ENCODE measurements around the gene SORBS2. TPM values are rescaled to one million over a fixed set of nuclear protein-coding genes. Genes with fewer than 3 reads are reported as not detected.
"Not testable (repeated sequence)": the region's sequence is repeated elsewhere in the genome, so short reads cannot be mapped to it uniquely, and the experiment has no call there.

The SORBS2 gene
- total RNA-seq, 2 donors from 2014 or later, result 7.0 to 13.8 TPM

GRCh38 chr4:185559915-185560281, 252.1 kb downstream of the SORBS2 start:
- Histone ChIP-seq H3K4me3 (ENCODE audit: low read length) (no peak overlapping the region), H3K9ac (ENCODE audit: extremely low read depth, low read length, poor library complexity, severe bottlenecking) (no peak overlapping the region), H3K27ac (ENCODE audit: low read depth, low read length) (no peak overlapping the region), H3K27me3 (ENCODE audit: control insufficient read depth, insufficient read depth, low read length, poor library complexity, severe bottlenecking) (no peaks in the 10 kb centered on the region), H3K9me3 (ENCODE audit: control insufficient read depth, low read length) (peaks cover 26% of the 10 kb centered on the region), H3K4me1 (ENCODE audit: control insufficient read depth, insufficient read depth, low read length) (no peaks in the 10 kb centered on the region), H3K36me3 (ENCODE audit: control insufficient read depth, insufficient read depth, low read length) (no peaks in the 10 kb centered on the region)
- peak overlapping the region; percentile 23 for H3K4me3 Mint-ChIP-seq
- peak overlapping the region; percentile 98 for H3K27ac Mint-ChIP-seq
- peaks cover 53% of the 10 kb centered on the region for H3K9me3 Mint-ChIP-seq
- WGBS, 2 experiments (ENCODE audit: insufficient coverage in 1 of 2, insufficient read length in 1 of 2), result 61 to 100% methylated on average over 2 to 4 of the region's 4 CpGs
- H3K36me3 Mint-ChIP-seq (ENCODE audit: low read depth), result peaks cover 8% of the 10 kb centered on the region
- DNase-seq, result peak; percentile 87
- TF ChIP-seq CTCF (conservative IDR thresholded peaks at IDR 0.05), result no peak
- peaks cover 2% of the 10 kb centered on the region for H3K27me3 Mint-ChIP-seq (ENCODE audit: insufficient read depth)
- peaks cover 20% of the 10 kb centered on the region for H3K4me1 Mint-ChIP-seq

- 83 to 100% methylated on average over 1 to 8 of the region's 8 CpGs for WGBS, 2 experiments (ENCODE audit: insufficient coverage in 1 of 2, insufficient read length in 1 of 2)
- H3K27me3 Mint-ChIP-seq (ENCODE audit: insufficient read depth); H3K27ac ChIP-seq (ENCODE audit: low read depth, low read length); H3K27me3 ChIP-seq (ENCODE audit: control insufficient read depth, insufficient read depth, low read length, poor library complexity, severe bottlenecking); H3K9ac ChIP-seq (ENCODE audit: extremely low read depth, low read length, poor library complexity, severe bottlenecking); H3K36me3 ChIP-seq (ENCODE audit: control insufficient read depth, insufficient read depth, low read length); H3K4me1 ChIP-seq (ENCODE audit: control insufficient read depth, insufficient read depth, low read length); H3K36me3 Mint-ChIP-seq (ENCODE audit: low read depth); DNase-seq: not testable (repeated sequence)
- peaks cover 20% of the 10 kb centered on the region for H3K4me1 Mint-ChIP-seq
- Histone ChIP-seq H3K9me3 (ENCODE audit: control insufficient read depth, low read length) (peaks cover 20% of the 10 kb centered on the region), H3K4me3 (ENCODE audit: low read length) (peak overlapping the region; percentile 63)
- H3K9me3 Mint-ChIP-seq, result peaks cover 48% of the 10 kb centered on the region
- peak overlapping the region; percentile 23 for H3K4me3 Mint-ChIP-seq
- peak overlapping the region; percentile 98 for H3K27ac Mint-ChIP-seq
Observed at GRCh38 chr4:185559251-185559914, 252.6 kb downstream of the SORBS2 start.

GRCh38 chr4:185554365-185555126, 257.4 kb downstream of the SORBS2 start:
- H3K36me3 ChIP-seq (ENCODE audit: control insufficient read depth, insufficient read depth, low read length), result no peaks in the 10 kb centered on the region
- Mint-ChIP-seq H3K27ac (no peak overlapping the region), H3K27me3 (ENCODE audit: insufficient read depth) (peaks cover 6% of the 10 kb centered on the region), H3K9me3 (peaks cover 38% of the 10 kb centered on the region), H3K36me3 (ENCODE audit: low read depth) (peaks cover 8% of the 10 kb centered on the region), H3K4me1 (peaks cover 14% of the 10 kb centered on the region), H3K4me3 (no peak overlapping the region)
- WGBS, 2 experiments (ENCODE audit: insufficient coverage in 1 of 2, insufficient read length in 1 of 2), result 96 to 100% methylated on average over 1 to 4 of the region's 4 CpGs
- no peaks in the 10 kb centered on the region for H3K27me3 ChIP-seq (ENCODE audit: control insufficient read depth, insufficient read depth, low read length, poor library complexity, severe bottlenecking)
- no peak for DNase-seq
- no peaks in the 10 kb centered on the region for H3K4me1 ChIP-seq (ENCODE audit: control insufficient read depth, insufficient read depth, low read length)
- no peak for TF ChIP-seq CTCF (conservative IDR thresholded peaks at IDR 0.05)
- peaks cover 18% of the 10 kb centered on the region for H3K9me3 ChIP-seq (ENCODE audit: control insufficient read depth, low read length)
- H3K9ac ChIP-seq (ENCODE audit: extremely low read depth, low read length, poor library complexity, severe bottlenecking), result no peak overlapping the region
- no peak overlapping the region for H3K4me3 ChIP-seq (ENCODE audit: low read length)
- H3K27ac ChIP-seq (ENCODE audit: low read depth, low read length), result no peak overlapping the region

Data from endodermal cell (in vitro differentiated cells).